Measurements from ENCODE around the gene AKAP17A.
"Not testable (repeated sequence)": the region's sequence is repeated elsewhere in the genome, so short reads cannot be mapped to it uniquely, and the experiment has no call there.

GRCh38 chrX:1624861-1625215 lies 33.4 kb downstream of the AKAP17A start:
- TF ChIP-seq CTCF (IDR thresholded peaks at IDR 0.05); POLR2A (IDR thresholded peaks at IDR 0.05); POLR2AphosphoS5 (IDR thresholded peaks at IDR 0.05; ENCODE audit: insufficient read depth in 1 of 2, low read depth in 1 of 2): not testable (repeated sequence)

Data from vagina (tissue), 2 donors.